MM.1S (cell line): Measurements from ENCODE around the gene RASGRP1.

Experiments used
- DNase-seq: peaks from one replicate; pipeline ENCODE4 v3.0.0-alpha.2; 2015
- H2AFZ ChIP-seq: fragments of 300-600 bp; sonication (generic); 2 replicates; pipeline ENCODE4 v1.6.0; 2016; ENCODE audit warnings: antibody characterized with exemption, low read length
- H3F3A ChIP-seq: fragments of 300-600 bp; sonication (generic); 2 replicates; pipeline ENCODE4 v1.6.1; 2016; ENCODE audit warnings: mild to moderate bottlenecking, antibody characterized with exemption, low read length, moderate library complexity, mixed read lengths; ENCODE audit not compliant: insufficient read depth
- H3K27ac ChIP-seq: fragments of 300-600 bp; sonication (generic); 2 replicates; pipeline ENCODE4 v1.5.1; 2016; ENCODE audit warnings: mild to moderate bottlenecking, low read length
- H3K27me3 ChIP-seq: fragments of 300-600 bp; sonication (generic); replicated peaks from 2 replicates; pipeline ENCODE4 v1.6.0; 2016; ENCODE audit warnings: low read length; ENCODE audit not compliant: insufficient read depth
- H3K36me3 ChIP-seq: fragments of 300-600 bp; sonication (generic); replicated peaks from 2 replicates; pipeline ENCODE4 v1.6.1; 2016; ENCODE audit warnings: mild to moderate bottlenecking, low read length, mixed read lengths; ENCODE audit not compliant: insufficient read depth
- H3K4me1 ChIP-seq: fragments of 300-600 bp; sonication (generic); 2 replicates; pipeline ENCODE4 v1.6.1; 2016; ENCODE audit warnings: low read length, mixed read lengths
- H3K4me2 ChIP-seq: fragments of 300-600 bp; sonication (generic); 2 replicates; pipeline ENCODE4 v1.6.0; 2016; ENCODE audit warnings: low read depth, low read length
- H3K4me3 ChIP-seq: fragments of 300-600 bp; sonication (generic); 2 replicates; pipeline ENCODE4 v1.5.1; 2016; ENCODE audit warnings: low read length, mixed read lengths
- H3K79me2 ChIP-seq: fragments of 300-600 bp; sonication (generic); 2 replicates; pipeline ENCODE4 v1.6.1; 2016; ENCODE audit warnings: mixed run types, low read length, mixed read lengths
- H3K9ac ChIP-seq: fragments of 300-600 bp; sonication (generic); 2 replicates; pipeline ENCODE4 v1.6.1; 2016; ENCODE audit warnings: low read length, mixed read lengths
- H3K9me2 ChIP-seq: fragments of 300-600 bp; sonication (generic); replicated peaks from 2 replicates; pipeline ENCODE4 v1.6.1; 2016; ENCODE audit warnings: mild to moderate bottlenecking, low read length, mixed read lengths; ENCODE audit not compliant: insufficient read depth
- H3K9me3 ChIP-seq: fragments of 300-600 bp; sonication (generic); replicated peaks from 2 replicates; pipeline ENCODE4 v1.6.1; 2016; ENCODE audit warnings: mild to moderate bottlenecking, low read length, mixed read lengths; ENCODE audit not compliant: insufficient read depth
- H4K20me1 ChIP-seq: fragments of 300-600 bp; sonication (generic); 2 replicates; pipeline ENCODE4 v1.6.1; 2016; ENCODE audit warnings: mild to moderate bottlenecking, low read length, moderate library complexity, mixed read lengths; ENCODE audit not compliant: insufficient read depth
- CTCF ChIP-seq: fragments of 300-600 bp; sonication (generic); IDR thresholded peaks from 2 replicates; pipeline ENCODE4 v1.5.1; 2016; ENCODE audit warnings: antibody characterized with exemption, low read length, mixed read lengths
- EZH2 ChIP-seq: fragments of 300-600 bp; sonication (generic); optimal IDR thresholded peaks from 2 replicates; pipeline ENCODE3; 2017; ENCODE audit warnings: low read depth, mild to moderate bottlenecking, antibody characterized with exemption, low read length, mixed read lengths
- EZH2phosphoT487 ChIP-seq: fragments of 300-600 bp; sonication (generic); IDR thresholded peaks from 2 replicates; pipeline ENCODE4 v1.6.1; 2018; ENCODE audit warnings: antibody characterized with exemption, low read length

The RASGRP1 gene

DNA sequence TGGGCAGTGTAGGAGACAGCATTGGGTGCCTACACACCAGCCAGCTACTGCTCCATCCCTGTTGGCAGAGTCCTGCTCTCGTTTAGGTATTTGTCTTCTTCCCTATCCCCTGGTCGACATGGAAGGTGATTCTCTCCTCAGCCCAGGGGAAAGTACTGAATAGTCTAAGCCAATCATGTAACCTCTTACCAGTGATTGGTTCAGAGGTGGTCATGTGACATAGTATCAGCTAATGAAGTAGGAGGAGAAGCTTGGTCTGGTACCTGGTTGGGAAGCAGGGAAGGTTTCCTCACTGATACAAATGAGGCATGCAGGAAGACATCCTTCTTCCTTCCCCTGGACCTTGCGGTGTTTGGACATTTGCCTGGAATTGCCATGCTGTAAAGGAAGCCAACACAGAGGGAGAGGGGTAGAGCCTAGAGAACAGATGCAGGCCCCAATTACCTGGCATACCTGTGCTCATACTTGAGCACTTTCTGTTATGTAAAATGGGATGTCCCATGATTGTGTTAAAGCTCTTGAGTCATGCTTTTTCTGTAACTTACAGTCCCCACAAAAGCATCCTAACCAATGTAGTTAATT lies 32.7 kb upstream of the RASGRP1 start:
- no peak overlapping the region for H3K9ac ChIP-seq
- no peak overlapping the region for H3K4me3 ChIP-seq
- H3F3A ChIP-seq: no peaks in the 10 kb centered on the region
- no peaks in the 10 kb centered on the region for H3K36me3 ChIP-seq
- no peaks in the 10 kb centered on the region for H3K4me1 ChIP-seq
- H3K27me3 ChIP-seq: no peaks in the 10 kb centered on the region
- no peak overlapping the region for H3K27ac ChIP-seq
- TF ChIP-seq CTCF (no peak), EZH2phosphoT487 (no peak), EZH2 (no peak)
- H3K4me2 ChIP-seq: no peak overlapping the region
- no peaks in the 10 kb centered on the region for H3K9me3 ChIP-seq
- DNase-seq: no peak
- H2AFZ ChIP-seq: no peak overlapping the region
- no peaks in the 10 kb centered on the region for H4K20me1 ChIP-seq
- no peaks in the 10 kb centered on the region for H3K79me2 ChIP-seq
- H3K9me2 ChIP-seq: no peaks in the 10 kb centered on the region

- H3K36me3 ChIP-seq: no peaks in the 10 kb centered on the region
- no peak overlapping the region for H3K4me2 ChIP-seq
- H2AFZ ChIP-seq: no peak overlapping the region
- H3K79me2 ChIP-seq: no peaks in the 10 kb centered on the region
- H3K27me3 ChIP-seq: no peaks in the 10 kb centered on the region
- TF ChIP-seq CTCF (no peak), EZH2phosphoT487 (no peak), EZH2 (no peak)
- H3K9me2 ChIP-seq: no peaks in the 10 kb centered on the region
- no peak overlapping the region for H3K4me3 ChIP-seq
- H3K9me3 ChIP-seq: no peaks in the 10 kb centered on the region
- DNase-seq: no peak
- no peaks in the 10 kb centered on the region for H4K20me1 ChIP-seq
- H3F3A ChIP-seq: no peaks in the 10 kb centered on the region
- no peak overlapping the region for H3K27ac ChIP-seq
- H3K9ac ChIP-seq: no peak overlapping the region
- no peaks in the 10 kb centered on the region for H3K4me1 ChIP-seq
These were observed 28.9 kb upstream of the RASGRP1 start for GRCh38 chr15:38593524-38593923.

DNA sequence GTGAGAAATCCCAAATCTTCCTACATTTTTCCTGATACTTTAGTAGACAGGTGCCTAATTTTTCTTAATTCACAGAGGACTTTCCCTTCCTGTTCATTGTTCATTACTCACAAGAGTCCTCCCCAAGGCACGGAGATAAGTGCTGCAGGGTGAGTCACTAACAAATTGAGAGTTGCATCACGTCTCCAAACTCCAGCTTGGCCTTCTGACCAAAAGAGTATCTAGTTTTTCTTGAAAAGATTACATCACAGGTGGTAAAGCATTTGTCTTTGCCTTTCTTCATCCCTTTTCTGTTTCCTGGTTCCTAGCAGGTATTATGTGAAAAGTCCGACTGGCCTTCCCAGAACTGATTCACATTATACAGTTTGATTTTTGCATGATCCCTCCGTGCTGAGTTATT lies 24.9 kb upstream of the RASGRP1 start:
- H3K9me2 ChIP-seq: no peaks in the 10 kb centered on the region
- no peaks in the 10 kb centered on the region for H3K36me3 ChIP-seq
- H3K4me1 ChIP-seq: 0 out of 2 replicates have a peak, but pooled peaks cover 3% of the 10 kb centered on the region
- DNase-seq: no peak
- H3K27me3 ChIP-seq: no peaks in the 10 kb centered on the region
- no peaks in the 10 kb centered on the region for H3K79me2 ChIP-seq
- no peaks in the 10 kb centered on the region for H3F3A ChIP-seq
- no peak for TF ChIP-seq EZH2
- no peak for TF ChIP-seq EZH2phosphoT487
- TF ChIP-seq CTCF: no peak
- no peaks in the 10 kb centered on the region for H4K20me1 ChIP-seq
- no peak overlapping the region for H3K4me2 ChIP-seq
- H3K4me3 ChIP-seq: no peak overlapping the region
- H3K9ac ChIP-seq: no peak overlapping the region
- no peak overlapping the region for H2AFZ ChIP-seq
- H3K9me3 ChIP-seq: no peaks in the 10 kb centered on the region
- no peak overlapping the region for H3K27ac ChIP-seq
